ENCODE data around the gene CD180. TPM values are rescaled to one million over a fixed set of nuclear protein-coding genes. Genes with fewer than 3 reads are reported as not detected.

CD180 gene
- total RNA-seq, 4 donors from 2014 or later = 1.2 to 9.2 (median 2.5) TPM

- DNase-seq (ENCODE audit: low spot score) (no peak), ATAC-seq (ENCODE audit: low FRiP score) (no peak)
- no peak for TF ChIP-seq CTCF (IDR thresholded peaks at IDR 0.05)
These were observed 15.3 kb upstream of the CD180 start for GRCh38 chr5:67211926-67212325.

GRCh38 chr5:67209141-67209771 is 12.7 kb upstream of the CD180 start:
- no peak for DNase-seq (ENCODE audit: low spot score)
- peak; percentile 94 for ATAC-seq (ENCODE audit: low FRiP score)
- TF ChIP-seq CTCF (IDR thresholded peaks at IDR 0.05) = peak in 2 of 3 donors; percentile 49 to 83

DNA sequence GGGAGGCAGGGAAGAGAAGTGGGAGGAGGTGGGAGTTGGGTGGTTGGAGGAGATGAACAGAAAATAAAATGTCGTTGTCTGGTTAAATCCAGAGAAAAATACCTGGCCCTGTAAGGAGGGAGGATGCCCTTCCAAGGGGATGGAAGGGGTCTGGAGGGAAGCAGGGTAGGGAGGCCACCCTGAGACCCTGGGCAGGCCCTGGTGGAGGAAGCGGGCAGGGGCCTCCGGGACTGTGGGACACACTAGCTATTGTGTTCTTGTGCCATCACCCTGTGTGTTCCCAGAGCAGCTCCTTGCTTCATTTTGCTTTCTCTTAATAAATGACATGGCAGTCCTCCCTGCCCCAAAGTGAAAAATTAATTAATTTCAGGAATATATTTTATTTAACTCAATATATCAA is 11.8 kb upstream of the CD180 start:
- TF ChIP-seq CTCF (IDR thresholded peaks at IDR 0.05) = no peak
- DNase-seq (ENCODE audit: low spot score) = no peak
- no peak for ATAC-seq (ENCODE audit: low FRiP score)

- ATAC-seq (ENCODE audit: low FRiP score) (no peak), DNase-seq (ENCODE audit: low spot score) (no peak)
- no peak for TF ChIP-seq CTCF (IDR thresholded peaks at IDR 0.05)
These were observed 10.3 kb upstream of the CD180 start for GRCh38 chr5:67206929-67207328.

DNA sequence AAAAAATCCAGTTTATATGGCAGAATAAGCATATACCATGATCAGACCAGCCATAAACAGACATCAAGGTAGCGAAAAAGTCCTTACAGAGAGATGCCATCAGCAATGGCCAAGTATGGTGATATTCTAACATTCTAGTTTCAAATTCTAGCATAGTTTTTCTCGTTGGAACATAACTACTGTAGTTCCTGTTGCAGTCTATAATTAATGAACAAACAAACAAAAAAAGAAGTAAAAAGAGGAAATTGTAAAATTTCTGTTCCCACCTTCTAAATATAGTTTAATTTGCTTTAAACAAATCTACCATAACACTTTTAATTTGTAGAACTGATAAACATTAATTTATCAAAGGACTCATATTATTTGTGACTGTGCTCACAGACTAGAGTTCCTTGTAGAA is 9.9 kb upstream of the CD180 start:
- no peak for ATAC-seq (ENCODE audit: low FRiP score)
- no peak for DNase-seq (ENCODE audit: low spot score)
- no peak for TF ChIP-seq CTCF (IDR thresholded peaks at IDR 0.05)

GRCh38 chr5:67205981-67206380 is 9.4 kb upstream of the CD180 start:
- no peak for ATAC-seq (ENCODE audit: low FRiP score)
- DNase-seq (ENCODE audit: low spot score) = no peak
- TF ChIP-seq CTCF (IDR thresholded peaks at IDR 0.05) = no peak

DNA sequence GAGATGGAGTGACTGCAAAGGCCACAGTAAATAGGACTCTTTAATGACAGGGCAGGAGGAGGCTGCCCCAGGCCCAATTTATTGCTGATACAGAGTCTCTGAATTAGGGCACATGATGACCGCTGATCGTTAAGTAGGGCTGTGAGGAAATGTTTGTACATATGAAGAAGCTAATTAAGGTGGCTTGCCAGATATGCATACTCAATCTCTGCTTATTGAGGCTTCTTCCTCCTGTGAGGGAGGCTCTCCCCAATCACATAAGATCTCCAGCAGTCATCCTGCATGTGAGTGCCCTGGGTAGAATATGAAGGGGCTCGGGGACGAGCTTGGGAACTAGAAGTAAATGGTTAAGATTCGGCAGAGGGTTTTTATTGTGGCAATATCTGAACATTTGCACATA is 8.2 kb upstream of the CD180 start:
- no peak for DNase-seq (ENCODE audit: low spot score)
- ATAC-seq (ENCODE audit: low FRiP score) = no peak
- TF ChIP-seq CTCF (IDR thresholded peaks at IDR 0.05) = no peak
